Smooth muscle cell (in vitro differentiated cells): ENCODE measurements around the gene NF1. TPM values are rescaled to one million over a fixed set of nuclear protein-coding genes. Genes with fewer than 3 reads are reported as not detected.

Experiments
- DNase-seq: peaks from one replicate; lab custom pipeline; 2025; ENCODE audit not compliant: unreplicated experiment; lab: John Stamatoyannopoulos, UW
- H2AFZ ChIP-seq: fragments of 200-600 bp; sonication (generic); 2 replicates; pipeline ENCODE4 v1.6.0; 2016; ENCODE audit warnings: antibody characterized with exemption, low read depth, mild to moderate bottlenecking
- H3F3A ChIP-seq: fragments of 200-600 bp; sonication (generic); 2 replicates; pipeline ENCODE4 v1.6.0; 2017; ENCODE audit warnings: antibody characterized with exemption, low read depth
- H3K27ac ChIP-seq: fragments of 200-600 bp; sonication (generic); 2 replicates; pipeline ENCODE4 v1.5.1; 2016; ENCODE audit warnings: low read depth, mild to moderate bottlenecking
- H3K27me3 ChIP-seq: fragments of 200-600 bp; sonication (generic); 2 replicates; pipeline ENCODE4 v1.6.1; 2016; ENCODE audit warnings: low read depth, mild to moderate bottlenecking
- H3K36me3 ChIP-seq: fragments of 200-600 bp; sonication (generic); 2 replicates; pipeline ENCODE4 v1.5.1; 2016; ENCODE audit warnings: low read depth
- H3K4me1 ChIP-seq: fragments of 200-600 bp; sonication (generic); 2 replicates; pipeline ENCODE4 v1.5.1; 2016; ENCODE audit warnings: low read depth
- H3K4me2 ChIP-seq: fragments of 200-600 bp; sonication (generic); 2 replicates; pipeline ENCODE4 v1.6.0; 2016; ENCODE audit warnings: mild to moderate bottlenecking
- H3K4me3 ChIP-seq: fragments of 200-600 bp; sonication (generic); 2 replicates; pipeline ENCODE4 v1.5.1; 2016; ENCODE audit warnings: mild to moderate bottlenecking
- H3K79me2 ChIP-seq: fragments of 200-600 bp; sonication (generic); 2 replicates; pipeline ENCODE4 v1.6.0; 2016; ENCODE audit warnings: low read depth, mild to moderate bottlenecking
- H3K9ac ChIP-seq: fragments of 200-600 bp; sonication (generic); 2 replicates; pipeline ENCODE4 v1.6.0; 2016; ENCODE audit warnings: low read depth
- H3K9me3 ChIP-seq: fragments of 200-600 bp; sonication (generic); replicated peaks from 2 replicates; pipeline ENCODE4 v1.5.1; 2016; ENCODE audit warnings: low read depth
- H4K20me1 ChIP-seq: fragments of 200-600 bp; sonication (generic); 2 replicates; pipeline ENCODE4 v1.6.0; 2016; ENCODE audit warnings: low read depth
- CTCF ChIP-seq: fragments of 200-600 bp; sonication (generic); IDR thresholded peaks from 2 replicates; pipeline ENCODE4 v1.5.1; 2017; ENCODE audit warnings: borderline replicate concordance, mild to moderate bottlenecking, antibody characterized with exemption; ENCODE audit not compliant: insufficient read depth, poor library complexity, severe bottlenecking
- WGBS: methylation state at CpG from one replicate; pipeline ENCODE4 v1.1.7; 2016; ENCODE audit warnings: low lambda C conversion rate; 5-methylcytosine and 5-hydroxymethylcytosine counted together
- polyA plus RNA-seq: library from polyadenylated mRNA; unstranded; fragments of >200 nt; fragmentation: Nextera tagmentation; extraction: Ambion mirVana; gene quantifications from 2 replicates; pipeline ENCODE4 v1.2.1, GENCODE V29; 2016
- total RNA-seq: library from RNA; depleted of rRNA; stranded (reverse); fragments of >200 nt; gene quantifications from 2 replicates; pipeline ENCODE4 v1.2.3, GENCODE V29; 2014

The NF1 gene
- total and polyA plus RNA-seq, 2 experiments from 2014 or later, result 7.6 to 74.3 TPM

GRCh38 chr17:31054761-31055160 lies 40.0 kb upstream of the NF1 start:
- H3K4me2 ChIP-seq, result no peak overlapping the region
- no peaks in the 10 kb centered on the region for H3F3A ChIP-seq
- H3K4me3 ChIP-seq, result no peak overlapping the region
- H3K4me1 ChIP-seq, result no peaks in the 10 kb centered on the region
- H4K20me1 ChIP-seq, result no peaks in the 10 kb centered on the region
- no peaks in the 10 kb centered on the region for H3K36me3 ChIP-seq
- no peak for DNase-seq
- no peaks in the 10 kb centered on the region for H3K9me3 ChIP-seq
- 83% methylated on average over 3 of the region's 3 CpGs for WGBS
- no peak overlapping the region for H2AFZ ChIP-seq
- H3K27me3 ChIP-seq, result no peaks in the 10 kb centered on the region
- no peak overlapping the region for H3K9ac ChIP-seq
- H3K79me2 ChIP-seq, result no peaks in the 10 kb centered on the region
- TF ChIP-seq CTCF, result no peak
- no peak overlapping the region for H3K27ac ChIP-seq

GRCh38 chr17:31058976-31059375 lies 35.8 kb upstream of the NF1 start:
- no peaks in the 10 kb centered on the region for H3F3A ChIP-seq
- WGBS, result 98% methylated on average over 2 of the region's 2 CpGs
- H3K4me3 ChIP-seq, result no peak overlapping the region
- H3K27ac ChIP-seq, result no peak overlapping the region
- H3K27me3 ChIP-seq, result no peaks in the 10 kb centered on the region
- no peaks in the 10 kb centered on the region for H3K36me3 ChIP-seq
- no peak for TF ChIP-seq CTCF
- H3K4me1 ChIP-seq, result no peaks in the 10 kb centered on the region
- no peak overlapping the region for H3K9ac ChIP-seq
- no peaks in the 10 kb centered on the region for H3K79me2 ChIP-seq
- no peak for DNase-seq
- H2AFZ ChIP-seq, result no peak overlapping the region
- H4K20me1 ChIP-seq, result no peaks in the 10 kb centered on the region
- no peaks in the 10 kb centered on the region for H3K9me3 ChIP-seq
- no peak overlapping the region for H3K4me2 ChIP-seq

- H3K79me2 ChIP-seq, result no peaks in the 10 kb centered on the region
- H3K9ac ChIP-seq, result no peak overlapping the region
- no peaks in the 10 kb centered on the region for H3K36me3 ChIP-seq
- H2AFZ ChIP-seq, result no peak overlapping the region
- H3K4me1 ChIP-seq, result no peaks in the 10 kb centered on the region
- H4K20me1 ChIP-seq, result no peaks in the 10 kb centered on the region
- H3K4me2 ChIP-seq, result no peak overlapping the region
- no peaks in the 10 kb centered on the region for H3K9me3 ChIP-seq
- H3K27me3 ChIP-seq, result no peaks in the 10 kb centered on the region
- no peak for TF ChIP-seq CTCF
- H3K4me3 ChIP-seq, result no peak overlapping the region
- H3F3A ChIP-seq, result no peaks in the 10 kb centered on the region
- no peak for DNase-seq
- 93% methylated on average over 7 of the region's 7 CpGs for WGBS
- H3K27ac ChIP-seq, result no peak overlapping the region
Measured at GRCh38 chr17:31060791-31061550, 33.8 kb upstream of the NF1 start.

- Histone ChIP-seq H3K4me1 (no peaks in the 10 kb centered on the region), H3K9me3 (no peaks in the 10 kb centered on the region), H3F3A (no peaks in the 10 kb centered on the region), H3K4me3 (no peak overlapping the region), H3K36me3 (no peaks in the 10 kb centered on the region), H3K9ac (no peak overlapping the region), H3K79me2 (no peaks in the 10 kb centered on the region), H4K20me1 (no peaks in the 10 kb centered on the region), H3K27ac (no peak overlapping the region), H3K4me2 (no peak overlapping the region), H3K27me3 (no peaks in the 10 kb centered on the region), H2AFZ (no peak overlapping the region)
- no peak for TF ChIP-seq CTCF
- WGBS, result 77% methylated on average over 3 of the region's 3 CpGs
- DNase-seq, result no peak
Measured at GRCh38 chr17:31061678-31062077, 33.1 kb upstream of the NF1 start.
